ENCODE data around the gene PKIB.

- TF ChIP-seq CTCF (IDR thresholded peaks at IDR 0.05) (no peak), USF2 (IDR thresholded peaks at IDR 0.05) (no peak), KDM1A (IDR thresholded peaks at IDR 0.05; ENCODE audit: low read depth) (no peak), HOXA7 (CRISPR knock-in tag; IDR thresholded peaks at IDR 0.05) (no peak)
Measured at GRCh38 chr6:122580737-122581136, 29.5 kb upstream of the PKIB start.

Data from A549 (cell line).